ENCODE measurements around the gene SLC46A3.

DNA sequence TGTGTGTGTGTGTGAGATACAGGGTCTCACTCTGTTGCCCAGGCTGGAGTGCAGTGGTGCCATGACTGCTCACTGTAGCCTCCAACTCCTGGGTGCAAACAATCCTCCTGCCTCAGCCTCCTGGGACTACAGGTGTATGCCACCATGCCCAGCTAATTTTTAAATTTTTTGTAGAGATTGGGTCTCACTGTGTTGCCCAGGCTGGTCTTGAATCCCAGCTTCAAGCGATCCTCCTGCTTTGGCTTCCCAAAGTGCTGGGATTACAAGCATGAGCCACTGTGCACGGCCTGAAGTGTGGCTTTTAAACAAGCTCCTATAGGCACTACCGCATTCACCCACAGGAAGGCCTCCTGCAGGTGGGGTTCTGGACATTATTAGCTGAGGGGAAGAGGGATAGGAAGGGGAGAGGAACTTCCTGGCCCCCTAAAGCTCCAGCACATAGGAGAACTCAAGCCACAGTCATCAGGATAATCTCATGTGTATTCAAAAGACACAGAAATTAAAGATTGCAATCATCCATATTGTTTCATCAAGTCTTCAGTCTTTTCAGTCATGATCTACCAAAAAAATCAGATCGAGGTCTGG, 24.8 kb upstream of the SLC46A3 start:
- TF ChIP-seq, protein P1, sequence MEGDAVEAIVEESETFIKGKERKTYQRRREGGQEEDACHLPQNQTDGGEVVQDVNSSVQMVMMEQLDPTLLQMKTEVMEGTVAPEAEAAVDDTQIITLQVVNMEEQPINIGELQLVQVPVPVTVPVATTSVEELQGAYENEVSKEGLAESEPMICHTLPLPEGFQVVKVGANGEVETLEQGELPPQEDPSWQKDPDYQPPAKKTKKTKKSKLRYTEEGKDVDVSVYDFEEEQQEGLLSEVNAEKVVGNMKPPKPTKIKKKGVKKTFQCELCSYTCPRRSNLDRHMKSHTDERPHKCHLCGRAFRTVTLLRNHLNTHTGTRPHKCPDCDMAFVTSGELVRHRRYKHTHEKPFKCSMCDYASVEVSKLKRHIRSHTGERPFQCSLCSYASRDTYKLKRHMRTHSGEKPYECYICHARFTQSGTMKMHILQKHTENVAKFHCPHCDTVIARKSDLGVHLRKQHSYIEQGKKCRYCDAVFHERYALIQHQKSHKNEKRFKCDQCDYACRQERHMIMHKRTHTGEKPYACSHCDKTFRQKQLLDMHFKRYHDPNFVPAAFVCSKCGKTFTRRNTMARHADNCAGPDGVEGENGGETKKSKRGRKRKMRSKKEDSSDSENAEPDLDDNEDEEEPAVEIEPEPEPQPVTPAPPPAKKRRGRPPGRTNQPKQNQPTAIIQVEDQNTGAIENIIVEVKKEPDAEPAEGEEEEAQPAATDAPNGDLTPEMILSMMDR (IDR thresholded peaks at IDR 0.05), result no peak
- no peak for TF ChIP-seq EP300 (IDR thresholded peaks at IDR 0.05)
